ENCODE results near the gene ABCB6.

DNA sequence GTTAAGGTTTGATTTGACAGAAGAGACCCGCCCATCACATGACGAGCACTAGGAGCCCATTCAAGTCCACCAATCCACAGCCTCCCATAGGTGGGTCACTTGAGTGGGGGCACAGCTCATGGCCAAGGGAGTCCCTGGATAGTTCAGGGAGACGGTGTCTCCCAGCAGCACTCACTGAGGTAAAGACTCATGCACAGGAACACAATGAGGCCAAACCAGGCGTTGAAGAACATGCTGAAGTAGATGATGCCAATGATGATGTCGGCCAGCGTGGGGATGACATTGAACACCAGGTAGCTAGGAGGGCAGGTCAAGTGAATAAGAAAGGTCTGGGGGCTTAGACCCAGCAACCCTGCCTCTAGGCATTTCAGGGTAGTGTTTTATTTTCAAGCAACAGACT is 4.0 kb downstream of the ABCB6 start:
- TF ChIP-seq, protein P1, sequence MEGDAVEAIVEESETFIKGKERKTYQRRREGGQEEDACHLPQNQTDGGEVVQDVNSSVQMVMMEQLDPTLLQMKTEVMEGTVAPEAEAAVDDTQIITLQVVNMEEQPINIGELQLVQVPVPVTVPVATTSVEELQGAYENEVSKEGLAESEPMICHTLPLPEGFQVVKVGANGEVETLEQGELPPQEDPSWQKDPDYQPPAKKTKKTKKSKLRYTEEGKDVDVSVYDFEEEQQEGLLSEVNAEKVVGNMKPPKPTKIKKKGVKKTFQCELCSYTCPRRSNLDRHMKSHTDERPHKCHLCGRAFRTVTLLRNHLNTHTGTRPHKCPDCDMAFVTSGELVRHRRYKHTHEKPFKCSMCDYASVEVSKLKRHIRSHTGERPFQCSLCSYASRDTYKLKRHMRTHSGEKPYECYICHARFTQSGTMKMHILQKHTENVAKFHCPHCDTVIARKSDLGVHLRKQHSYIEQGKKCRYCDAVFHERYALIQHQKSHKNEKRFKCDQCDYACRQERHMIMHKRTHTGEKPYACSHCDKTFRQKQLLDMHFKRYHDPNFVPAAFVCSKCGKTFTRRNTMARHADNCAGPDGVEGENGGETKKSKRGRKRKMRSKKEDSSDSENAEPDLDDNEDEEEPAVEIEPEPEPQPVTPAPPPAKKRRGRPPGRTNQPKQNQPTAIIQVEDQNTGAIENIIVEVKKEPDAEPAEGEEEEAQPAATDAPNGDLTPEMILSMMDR (IDR thresholded peaks at IDR 0.05), result no peak
- TF ChIP-seq POLR2AphosphoS5 (IDR thresholded peaks at IDR 0.05), result no peak
- TF ChIP-seq POLR2A (IDR thresholded peaks at IDR 0.05), result no peak

All from breast epithelium (tissue), 3 donors.